Stomach smooth muscle (tissue), 2 donors: ENCODE results near the gene ESPN.

Source experiments
- H3K27ac ChIP-seq: one replicate; pipeline ENCODE4 v1.7.0; 2013; ENCODE audit warnings: mild to moderate bottlenecking, low read length, inconsistent platforms
- H3K27me3 ChIP-seq, 2 donors: one replicate each; pipeline ENCODE4 v1.7.0; 2013; ENCODE audit warnings: low read length in 2 of 2; ENCODE audit not compliant: insufficient read depth in 2 of 2, control insufficient read depth in 1 of 2
- H3K36me3 ChIP-seq, 2 donors: one replicate each; pipeline ENCODE4 v1.7.0; 2013; ENCODE audit warnings: low read length in 2 of 2; ENCODE audit not compliant: control insufficient read depth in 2 of 2, insufficient read depth in 2 of 2
- H3K4me1 ChIP-seq: one replicate; pipeline ENCODE4 v1.7.0; 2013; ENCODE audit warnings: low read length; ENCODE audit not compliant: control insufficient read depth, insufficient read depth
- H3K4me3 ChIP-seq, 2 donors: one replicate each; pipeline ENCODE4 v1.7.0; 2013; ENCODE audit warnings: low read length in 2 of 2
- H3K9ac ChIP-seq, 2 donors: one replicate each; pipeline ENCODE4 v1.7.0; 2013; ENCODE audit warnings: low read length in 2 of 2, mild to moderate bottlenecking in 1 of 2
- H3K9me3 ChIP-seq, 2 donors: one replicate each; pipeline ENCODE4 v1.7.0; 2013; ENCODE audit warnings: low read length in 2 of 2; ENCODE audit not compliant: control insufficient read depth in 2 of 2
- donor health status: healthy.
- donor health status: Pancreatic carcinoma.

The ESPN gene

DNA sequence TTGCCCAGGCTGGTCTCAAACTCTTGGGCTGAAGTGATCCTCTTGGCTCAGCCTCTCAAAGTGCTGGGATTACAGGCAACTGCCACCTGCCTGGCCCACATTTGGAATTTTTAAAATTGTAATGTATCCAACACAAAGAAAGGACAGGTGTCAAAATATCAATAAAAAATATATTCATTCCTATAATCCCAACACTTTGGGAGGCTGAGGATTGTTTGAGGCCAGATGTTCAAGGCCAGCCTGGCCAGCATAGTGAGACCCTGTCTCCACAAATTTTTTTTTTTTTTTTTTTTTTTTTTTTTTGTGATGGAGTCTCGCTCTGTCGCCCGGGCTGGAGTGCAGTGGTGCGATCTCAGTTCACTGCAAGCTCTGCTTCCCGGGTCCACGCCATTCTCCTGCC is 14.8 kb upstream of the ESPN start:
- Histone ChIP-seq H3K4me1 (no peaks in the 10 kb centered on the region), H3K27ac (no peak overlapping the region), H3K9me3 (no peaks in the 10 kb centered on the region), H3K9ac (no peak overlapping the region), H3K36me3 (no peaks in the 10 kb centered on the region), H3K27me3 (peaks cover 9 to 13% of the 10 kb centered on the region in 2 donors), H3K4me3 (no peak overlapping the region)

DNA sequence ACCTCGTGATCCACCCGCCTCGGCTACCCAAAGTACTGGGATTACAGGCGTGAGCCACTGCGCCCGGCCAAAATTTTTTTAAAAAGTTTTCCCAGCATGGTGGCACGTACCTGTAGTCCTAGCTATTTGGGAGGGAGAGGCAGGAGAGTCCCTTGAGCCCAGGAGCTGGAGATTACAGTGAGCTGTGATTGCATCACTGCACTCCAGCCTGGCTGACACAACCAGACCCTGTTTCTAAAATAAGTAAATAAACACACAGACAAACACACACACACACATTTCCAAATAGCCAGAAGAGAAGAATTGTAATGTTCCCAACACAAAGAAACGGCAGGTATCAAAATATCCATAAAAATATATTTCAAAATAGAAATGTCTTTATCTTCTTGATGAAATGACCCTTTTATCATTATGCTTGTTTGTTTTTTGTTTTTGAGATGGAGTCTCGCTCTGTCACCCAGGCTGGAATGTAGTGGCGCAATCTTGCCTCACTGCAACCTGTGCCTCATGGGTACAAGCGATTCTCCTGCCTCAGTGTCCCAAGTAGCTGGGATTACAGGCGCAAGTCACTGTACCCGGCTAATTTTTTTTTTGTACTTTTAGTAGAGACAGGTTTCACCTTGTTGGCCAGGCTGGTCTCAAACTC is 14.2 kb upstream of the ESPN start:
- Histone ChIP-seq H3K9ac (no peak overlapping the region), H3K36me3 (no peaks in the 10 kb centered on the region), H3K4me1 (no peaks in the 10 kb centered on the region), H3K27me3 (peaks cover 13 to 18% of the 10 kb centered on the region in 2 donors), H3K27ac (no peak overlapping the region), H3K4me3 (no peak overlapping the region), H3K9me3 (no peaks in the 10 kb centered on the region)

DNA sequence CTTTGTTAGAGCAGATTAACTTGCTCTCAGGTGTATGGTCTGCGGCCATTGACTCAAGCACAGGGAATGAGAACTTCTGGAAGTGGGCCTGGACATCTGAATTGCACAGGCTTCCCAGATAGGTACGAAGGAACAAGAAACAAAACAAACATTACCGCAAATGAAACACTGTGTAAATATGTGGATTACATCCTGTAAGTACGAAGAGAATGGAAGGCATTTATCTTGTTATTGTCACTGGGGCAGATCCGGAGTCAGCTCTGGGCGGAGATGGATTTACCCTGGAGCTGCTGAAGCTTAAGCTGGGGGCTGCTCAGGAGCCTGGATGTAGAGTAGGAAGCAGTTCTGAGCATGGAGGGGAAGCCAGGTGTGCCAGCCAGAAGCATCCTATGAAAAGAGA is 11.7 kb upstream of the ESPN start:
- no peaks in the 10 kb centered on the region for H3K36me3 ChIP-seq
- H3K9me3 ChIP-seq = no peaks in the 10 kb centered on the region
- H3K4me3 ChIP-seq = no peak overlapping the region
- H3K4me1 ChIP-seq = no peaks in the 10 kb centered on the region
- H3K27ac ChIP-seq = no peak overlapping the region
- H3K9ac ChIP-seq = no peak overlapping the region
- peaks cover 29 to 34% of the 10 kb centered on the region in 2 donors for H3K27me3 ChIP-seq

DNA sequence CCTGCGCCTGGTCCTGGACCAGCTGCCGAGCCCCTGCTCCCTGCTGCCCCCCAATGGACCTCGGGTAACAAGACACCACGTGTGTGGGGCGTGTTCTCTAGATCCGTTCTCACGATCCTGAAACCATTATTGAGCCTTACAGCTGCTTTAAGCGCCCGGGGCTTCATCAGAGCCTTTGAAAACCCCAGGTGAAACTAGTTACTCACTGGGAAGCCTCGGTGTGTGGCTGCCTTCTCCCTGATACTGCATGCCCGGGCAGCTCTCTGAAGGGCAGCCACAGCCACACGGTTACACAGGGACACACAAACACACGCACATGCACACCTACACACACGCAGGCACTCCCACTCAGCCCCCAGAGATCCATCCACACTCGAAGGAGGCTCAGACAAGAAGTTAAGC is 10.1 kb upstream of the ESPN start:
- Histone ChIP-seq H3K27me3 (peaks cover 42 to 44% of the 10 kb centered on the region in 2 donors), H3K27ac (no peak overlapping the region), H3K36me3 (no peaks in the 10 kb centered on the region), H3K9ac (no peak overlapping the region), H3K9me3 (no peaks in the 10 kb centered on the region), H3K4me1 (peaks cover 9% of the 10 kb centered on the region), H3K4me3 (no peak overlapping the region)

DNA sequence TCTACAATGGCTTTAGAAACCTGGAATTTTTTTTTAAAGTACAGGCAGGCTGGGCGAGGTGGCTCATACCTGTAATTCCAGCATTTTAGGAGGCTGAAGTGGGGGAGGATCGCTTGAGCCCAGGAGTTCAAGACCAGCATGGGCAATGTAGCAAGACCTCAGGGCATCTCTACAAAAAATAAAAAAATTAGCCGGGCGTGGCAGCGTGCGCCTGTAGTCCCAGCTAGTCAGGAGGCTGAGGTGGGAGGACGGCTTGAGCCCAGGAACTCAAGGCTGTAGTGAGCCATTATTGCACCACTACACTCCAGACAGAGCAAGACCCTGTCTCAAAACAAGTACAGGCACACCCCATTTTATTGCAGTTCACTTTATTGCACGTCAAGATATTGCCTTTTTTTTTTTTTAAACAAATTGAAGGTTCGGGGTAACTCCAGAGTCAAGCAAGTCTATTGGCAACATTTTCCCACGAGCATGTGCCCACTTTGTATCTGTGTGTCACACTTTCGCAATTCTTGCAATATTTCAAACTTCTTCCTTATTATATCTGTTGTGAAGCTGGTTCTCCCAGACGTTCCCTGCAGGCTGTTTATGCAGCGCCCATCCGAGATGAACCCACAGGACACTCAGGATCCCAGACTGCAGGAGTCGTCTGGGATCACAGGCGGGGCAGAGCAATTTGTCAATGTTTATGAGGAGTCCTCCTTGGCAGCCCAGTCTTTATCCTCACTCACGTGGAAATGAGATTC is 9.5 kb upstream of the ESPN start:
- peaks cover 44 to 50% of the 10 kb centered on the region in 2 donors for H3K27me3 ChIP-seq
- H3K9me3 ChIP-seq = no peaks in the 10 kb centered on the region
- no peak overlapping the region for H3K4me3 ChIP-seq
- no peaks in the 10 kb centered on the region for H3K36me3 ChIP-seq
- peaks cover 14% of the 10 kb centered on the region for H3K4me1 ChIP-seq
- H3K27ac ChIP-seq = no peak overlapping the region
- H3K9ac ChIP-seq = no peak overlapping the region

DNA sequence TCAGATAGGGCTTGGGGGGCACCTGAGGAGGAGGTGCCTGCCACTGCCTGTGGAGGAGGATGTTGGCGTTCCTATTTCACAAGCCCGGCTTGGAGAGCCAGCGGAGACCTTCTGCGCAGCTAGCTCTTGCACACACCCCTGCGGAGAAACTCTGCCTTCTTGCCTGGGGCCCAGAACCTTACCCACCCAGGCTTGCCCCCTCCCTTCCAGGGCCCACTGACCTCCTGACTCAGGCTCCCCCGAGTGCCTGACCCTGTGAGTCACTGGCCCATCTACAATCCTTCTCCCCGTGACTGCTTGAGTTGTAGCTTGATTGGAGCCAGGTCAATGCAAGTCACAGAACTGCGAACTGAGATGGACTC is 8.3 kb upstream of the ESPN start:
- H3K27ac ChIP-seq = no peak overlapping the region
- peaks cover 54 to 62% of the 10 kb centered on the region in 2 donors for H3K27me3 ChIP-seq
- H3K9me3 ChIP-seq = no peaks in the 10 kb centered on the region
- no peak overlapping the region for H3K4me3 ChIP-seq
- no peaks in the 10 kb centered on the region for H3K36me3 ChIP-seq
- H3K9ac ChIP-seq = no peak overlapping the region
- H3K4me1 ChIP-seq = peaks cover 19% of the 10 kb centered on the region

DNA sequence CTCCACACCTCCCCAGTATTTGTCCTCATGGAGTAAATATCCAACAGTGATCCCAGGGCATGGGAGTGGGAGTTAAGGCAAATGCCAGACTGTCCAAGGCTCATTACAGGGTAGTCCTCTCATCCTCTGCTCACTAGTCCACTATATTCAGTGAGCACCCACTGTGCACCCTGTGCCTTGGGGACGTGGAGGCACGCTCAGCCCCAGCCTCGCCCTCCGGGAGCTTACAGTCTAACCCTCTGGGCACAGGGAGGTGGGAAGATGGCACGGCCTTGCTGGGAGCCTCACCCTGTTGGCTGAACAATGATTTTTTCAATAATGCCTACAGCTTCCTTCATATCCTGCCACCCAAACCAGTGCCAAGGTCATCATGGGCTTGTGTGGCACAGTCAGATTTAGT is 7.7 kb upstream of the ESPN start:
- H3K4me1 ChIP-seq = peaks cover 19% of the 10 kb centered on the region
- H3K27me3 ChIP-seq = peaks cover 58 to 69% of the 10 kb centered on the region in 2 donors
- no peak overlapping the region for H3K4me3 ChIP-seq
- H3K9me3 ChIP-seq = no peaks in the 10 kb centered on the region
- no peak overlapping the region for H3K27ac ChIP-seq
- H3K36me3 ChIP-seq = no peaks in the 10 kb centered on the region
- H3K9ac ChIP-seq = no peak overlapping the region

DNA sequence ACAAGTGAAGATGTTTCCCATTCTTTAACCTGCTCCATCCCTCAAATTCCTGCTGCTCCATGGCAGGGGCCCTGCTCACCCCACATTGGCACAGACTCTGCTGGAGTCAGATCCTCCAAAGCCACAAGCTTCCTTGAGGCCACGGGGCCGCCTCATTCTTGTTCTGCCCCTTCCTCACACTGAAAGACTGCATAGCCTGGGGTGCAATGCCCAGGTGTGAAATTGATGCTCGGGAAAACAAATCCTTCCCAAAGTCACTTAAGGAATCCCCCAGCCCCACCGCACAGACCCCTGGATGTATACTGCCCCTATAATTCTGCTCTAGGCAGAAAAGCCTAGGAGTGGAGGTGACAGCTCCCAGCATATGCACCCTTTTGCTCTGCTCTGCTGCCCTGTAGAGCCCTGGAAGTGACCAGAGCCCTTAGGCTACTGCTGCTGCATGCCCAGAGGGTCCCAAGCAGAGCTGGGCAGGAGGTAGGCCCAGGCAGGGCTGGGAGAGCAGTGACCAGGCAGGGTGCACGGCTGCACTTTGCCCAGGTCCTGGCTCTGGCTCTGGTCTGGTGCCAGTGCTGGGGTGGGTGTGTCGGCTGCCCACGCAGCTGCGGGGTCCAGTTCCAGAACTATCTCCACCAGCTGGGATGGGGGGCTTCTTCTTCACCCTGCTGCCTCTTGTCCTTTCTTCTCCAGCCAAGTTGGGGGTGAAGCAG is 6.5 kb upstream of the ESPN start:
- Histone ChIP-seq H3K27ac (no peak overlapping the region), H3K9me3 (no peaks in the 10 kb centered on the region), H3K9ac (no peak overlapping the region), H3K27me3 (peaks cover 64 to 69% of the 10 kb centered on the region in 2 donors), H3K4me3 (no peak overlapping the region), H3K36me3 (no peaks in the 10 kb centered on the region), H3K4me1 (peaks cover 19% of the 10 kb centered on the region)

DNA sequence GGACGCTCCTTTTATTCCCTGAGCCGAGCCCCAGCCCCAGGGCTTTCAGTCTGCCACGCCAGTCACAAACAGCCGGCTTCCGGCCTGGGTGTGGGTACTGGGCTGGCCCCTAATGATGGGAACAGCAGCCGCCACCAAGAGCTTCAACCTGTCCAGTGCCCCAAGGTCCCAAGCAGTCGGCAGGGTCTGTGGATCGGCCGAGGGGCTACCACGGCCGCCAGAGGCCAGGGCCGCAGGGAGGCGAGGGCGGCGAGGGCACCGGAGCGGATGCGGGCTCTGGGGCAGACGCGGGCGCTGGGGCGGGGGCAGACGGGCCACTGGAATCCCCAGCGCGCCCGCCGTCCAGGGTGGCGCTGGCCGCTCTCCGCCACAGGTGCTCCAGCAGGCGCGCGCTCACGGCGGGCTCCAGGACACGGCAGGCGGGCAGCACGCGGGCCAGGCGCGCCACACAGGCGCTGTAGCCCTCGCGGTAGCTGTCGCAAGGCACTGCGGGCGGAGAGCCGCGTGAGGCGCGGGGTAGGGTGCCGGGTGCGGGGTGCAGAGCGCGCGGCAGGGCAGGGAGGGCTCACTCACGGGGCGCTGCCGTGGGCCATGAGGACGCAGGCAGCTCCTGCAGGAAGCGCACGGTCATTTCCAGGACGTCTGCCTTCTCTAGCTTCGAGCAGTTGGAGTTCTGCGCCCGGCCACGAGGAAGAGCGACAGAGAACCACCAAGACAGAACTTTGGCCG is 5.7 kb upstream of the ESPN start:
- H3K27me3 ChIP-seq = peaks cover 71 to 77% of the 10 kb centered on the region in 2 donors
- H3K9me3 ChIP-seq = no peaks in the 10 kb centered on the region
- H3K9ac ChIP-seq = no peak overlapping the region
- H3K36me3 ChIP-seq = no peaks in the 10 kb centered on the region
- peaks cover 23% of the 10 kb centered on the region for H3K4me1 ChIP-seq
- no peak overlapping the region for H3K27ac ChIP-seq
- peak overlapping the region in 1 of 2 donors; percentile 22 for H3K4me3 ChIP-seq

DNA sequence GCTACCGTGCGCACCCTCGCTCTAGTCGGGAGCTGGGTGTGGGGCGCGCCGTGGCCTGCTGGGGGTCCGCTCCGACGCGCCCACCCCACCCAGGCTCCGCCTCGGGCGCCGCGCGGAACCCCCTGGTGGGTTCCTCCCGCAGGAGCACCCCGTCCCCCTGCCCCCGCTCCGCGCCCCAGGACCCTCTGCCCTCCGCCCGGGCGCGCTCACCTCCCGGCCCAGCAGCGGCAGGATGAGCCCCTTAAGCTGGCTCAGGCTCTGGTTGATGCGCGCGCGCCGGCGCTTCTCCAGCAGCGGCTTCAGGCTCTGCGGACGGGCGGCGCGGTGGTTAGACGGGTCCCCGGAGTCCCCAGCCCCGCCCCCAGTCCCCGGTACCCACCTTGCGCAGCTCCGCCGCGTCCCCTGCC is 5.2 kb upstream of the ESPN start:
- Histone ChIP-seq H3K4me1 (peaks cover 27% of the 10 kb centered on the region), H3K4me3 (peak overlapping the region in 1 of 2 donors; percentile 40), H3K9ac (no peak overlapping the region), H3K27ac (no peak overlapping the region), H3K27me3 (peaks cover 73 to 79% of the 10 kb centered on the region in 2 donors), H3K36me3 (no peaks in the 10 kb centered on the region), H3K9me3 (no peaks in the 10 kb centered on the region)
